ENCODE data around the gene ATP4A. TPM values are rescaled to one million over a fixed set of nuclear protein-coding genes. Genes with fewer than 3 reads are reported as not detected.

The ATP4A gene
- polyA plus RNA-seq, 1 donor from 2014 or later = not detected

DNA sequence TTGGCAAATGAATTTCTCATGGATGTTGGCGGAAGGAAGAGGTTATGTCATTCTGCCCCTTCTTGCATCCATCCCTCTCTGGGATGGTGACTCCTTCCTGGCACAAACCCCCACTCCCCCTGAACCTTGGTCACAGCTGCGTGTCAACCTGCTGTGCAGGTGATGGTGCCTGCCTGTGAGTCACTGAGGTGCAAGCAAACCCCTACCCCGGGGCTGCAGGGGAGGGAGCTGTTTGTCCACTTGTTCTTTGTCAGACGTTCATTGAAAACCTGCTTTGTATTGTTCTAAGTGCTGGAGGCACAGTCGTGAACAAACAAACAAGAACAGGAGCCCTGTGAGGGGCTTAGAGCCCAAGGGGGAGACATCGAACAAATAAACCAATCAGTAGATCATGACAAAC lies 32.2 kb downstream of the ATP4A start:
- no peaks in the 10 kb centered on the region for H3K36me3 ChIP-seq (ENCODE audit: insufficient read depth, low read length)
- H3K27ac ChIP-seq (ENCODE audit: low read length) = no peak overlapping the region
- TF ChIP-seq, protein P1, sequence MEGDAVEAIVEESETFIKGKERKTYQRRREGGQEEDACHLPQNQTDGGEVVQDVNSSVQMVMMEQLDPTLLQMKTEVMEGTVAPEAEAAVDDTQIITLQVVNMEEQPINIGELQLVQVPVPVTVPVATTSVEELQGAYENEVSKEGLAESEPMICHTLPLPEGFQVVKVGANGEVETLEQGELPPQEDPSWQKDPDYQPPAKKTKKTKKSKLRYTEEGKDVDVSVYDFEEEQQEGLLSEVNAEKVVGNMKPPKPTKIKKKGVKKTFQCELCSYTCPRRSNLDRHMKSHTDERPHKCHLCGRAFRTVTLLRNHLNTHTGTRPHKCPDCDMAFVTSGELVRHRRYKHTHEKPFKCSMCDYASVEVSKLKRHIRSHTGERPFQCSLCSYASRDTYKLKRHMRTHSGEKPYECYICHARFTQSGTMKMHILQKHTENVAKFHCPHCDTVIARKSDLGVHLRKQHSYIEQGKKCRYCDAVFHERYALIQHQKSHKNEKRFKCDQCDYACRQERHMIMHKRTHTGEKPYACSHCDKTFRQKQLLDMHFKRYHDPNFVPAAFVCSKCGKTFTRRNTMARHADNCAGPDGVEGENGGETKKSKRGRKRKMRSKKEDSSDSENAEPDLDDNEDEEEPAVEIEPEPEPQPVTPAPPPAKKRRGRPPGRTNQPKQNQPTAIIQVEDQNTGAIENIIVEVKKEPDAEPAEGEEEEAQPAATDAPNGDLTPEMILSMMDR (IDR thresholded peaks at IDR 0.05; ENCODE audit: poor library complexity, severe bottlenecking) = no peak
- TF ChIP-seq SMC3 (conservative IDR thresholded peaks at IDR 0.05; ENCODE audit: poor library complexity) = no peak
- no peaks in the 10 kb centered on the region for H4K20me1 ChIP-seq (ENCODE audit: insufficient read depth)
- H3K4me3 ChIP-seq (ENCODE audit: low read length) = no peak overlapping the region
- H3K27me3 ChIP-seq (ENCODE audit: insufficient read depth, low read depth, low read length) = no peaks in the 10 kb centered on the region
- no peaks in the 10 kb centered on the region for H3F3A ChIP-seq (ENCODE audit: insufficient read depth, low read length, poor library complexity, severe bottlenecking)
- H3K9ac ChIP-seq (ENCODE audit: low read length) = no peak overlapping the region
- no peak overlapping the region for H3K4me2 ChIP-seq (ENCODE audit: low read length)
- H3K9me3 ChIP-seq (ENCODE audit: low read length) = no peaks in the 10 kb centered on the region
- H2AFZ ChIP-seq (ENCODE audit: low read depth, low read length) = no peak overlapping the region
- no peaks in the 10 kb centered on the region for H3K9me2 ChIP-seq (ENCODE audit: insufficient read depth, low read length)
- H3K79me2 ChIP-seq (replicated peaks; ENCODE audit: insufficient read depth, low read length) = no peaks in the 10 kb centered on the region

DNA sequence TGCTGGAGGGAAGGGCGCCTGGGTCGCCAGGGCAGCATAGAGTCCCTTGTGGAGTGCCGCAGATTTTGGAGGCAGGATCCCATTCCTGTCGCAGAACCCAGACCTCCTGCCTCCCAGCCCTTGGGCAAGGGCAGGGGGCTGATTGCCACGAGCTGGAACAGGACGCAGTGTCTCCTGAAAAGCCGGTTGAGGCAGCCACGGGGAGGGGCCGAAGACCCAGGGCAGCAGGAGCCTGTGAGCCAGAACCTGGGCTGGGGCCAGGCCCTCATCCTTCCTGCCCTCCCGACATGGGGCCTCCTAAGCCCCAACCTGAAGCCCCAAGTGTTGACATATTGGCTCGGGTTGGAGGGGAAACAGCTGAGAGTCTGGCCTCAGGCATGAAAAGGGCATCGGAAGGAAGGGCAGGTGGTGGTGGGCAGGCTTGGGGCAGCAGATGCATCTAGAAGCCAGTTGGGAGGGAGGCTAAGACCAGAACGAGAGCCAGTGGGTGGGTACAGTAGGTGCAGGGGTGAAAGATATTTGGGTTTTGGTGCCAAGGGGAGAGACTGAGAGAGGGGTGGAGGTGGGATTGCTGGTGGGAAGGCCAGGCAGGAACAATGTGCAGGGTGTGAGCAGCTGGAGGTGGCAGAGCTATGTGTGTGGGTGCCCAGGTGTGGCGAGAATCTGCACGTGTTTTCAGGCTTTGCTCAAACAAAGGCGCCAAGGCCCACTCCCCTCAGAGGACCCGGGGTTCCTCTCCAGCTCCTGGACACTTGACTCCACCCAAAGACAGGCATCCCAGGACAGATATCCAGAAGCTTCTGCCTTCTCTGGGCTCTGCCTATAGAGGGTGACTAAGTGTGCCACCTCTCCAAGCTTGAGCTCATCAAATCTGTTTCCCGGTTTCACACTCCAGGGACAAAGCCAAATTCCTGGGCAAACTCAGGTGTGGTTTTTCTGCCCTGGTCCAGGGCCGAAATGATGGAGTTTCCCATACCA lies 33.9 kb downstream of the ATP4A start:
- no peaks in the 10 kb centered on the region for H3F3A ChIP-seq (ENCODE audit: insufficient read depth, low read length, poor library complexity, severe bottlenecking)
- TF ChIP-seq POLR2AphosphoS5 (IDR thresholded peaks at IDR 0.05) = no peak
- TF ChIP-seq, protein P2, sequence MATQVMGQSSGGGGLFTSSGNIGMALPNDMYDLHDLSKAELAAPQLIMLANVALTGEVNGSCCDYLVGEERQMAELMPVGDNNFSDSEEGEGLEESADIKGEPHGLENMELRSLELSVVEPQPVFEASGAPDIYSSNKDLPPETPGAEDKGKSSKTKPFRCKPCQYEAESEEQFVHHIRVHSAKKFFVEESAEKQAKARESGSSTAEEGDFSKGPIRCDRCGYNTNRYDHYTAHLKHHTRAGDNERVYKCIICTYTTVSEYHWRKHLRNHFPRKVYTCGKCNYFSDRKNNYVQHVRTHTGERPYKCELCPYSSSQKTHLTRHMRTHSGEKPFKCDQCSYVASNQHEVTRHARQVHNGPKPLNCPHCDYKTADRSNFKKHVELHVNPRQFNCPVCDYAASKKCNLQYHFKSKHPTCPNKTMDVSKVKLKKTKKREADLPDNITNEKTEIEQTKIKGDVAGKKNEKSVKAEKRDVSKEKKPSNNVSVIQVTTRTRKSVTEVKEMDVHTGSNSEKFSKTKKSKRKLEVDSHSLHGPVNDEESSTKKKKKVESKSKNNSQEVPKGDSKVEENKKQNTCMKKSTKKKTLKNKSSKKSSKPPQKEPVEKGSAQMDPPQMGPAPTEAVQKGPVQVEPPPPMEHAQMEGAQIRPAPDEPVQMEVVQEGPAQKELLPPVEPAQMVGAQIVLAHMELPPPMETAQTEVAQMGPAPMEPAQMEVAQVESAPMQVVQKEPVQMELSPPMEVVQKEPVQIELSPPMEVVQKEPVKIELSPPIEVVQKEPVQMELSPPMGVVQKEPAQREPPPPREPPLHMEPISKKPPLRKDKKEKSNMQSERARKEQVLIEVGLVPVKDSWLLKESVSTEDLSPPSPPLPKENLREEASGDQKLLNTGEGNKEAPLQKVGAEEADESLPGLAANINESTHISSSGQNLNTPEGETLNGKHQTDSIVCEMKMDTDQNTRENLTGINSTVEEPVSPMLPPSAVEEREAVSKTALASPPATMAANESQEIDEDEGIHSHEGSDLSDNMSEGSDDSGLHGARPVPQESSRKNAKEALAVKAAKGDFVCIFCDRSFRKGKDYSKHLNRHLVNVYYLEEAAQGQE (IDR thresholded peaks at IDR 0.05; ENCODE audit: borderline replicate concordance) = no peak
- TF ChIP-seq EP300 (conservative IDR thresholded peaks at IDR 0.05; ENCODE audit: poor library complexity, severe bottlenecking) = no peak
- no peak for TF ChIP-seq RAD21 (conservative IDR thresholded peaks at IDR 0.05)
- no peak for TF ChIP-seq MXI1 (conservative IDR thresholded peaks at IDR 0.05; ENCODE audit: poor library complexity, severe bottlenecking)
- no peak for TF ChIP-seq TAF1 (IDR thresholded peaks at IDR 0.05; ENCODE audit: low read depth)
- TF ChIP-seq, protein P1 (IDR thresholded peaks at IDR 0.05; ENCODE audit: poor library complexity, severe bottlenecking) = no peak
- TF ChIP-seq EZH2 (IDR thresholded peaks at IDR 0.05; ENCODE audit: borderline replicate concordance, insufficient read depth, low read length, poor library complexity, severe bottlenecking) = no peak
- no peak for TF ChIP-seq SMC3 (conservative IDR thresholded peaks at IDR 0.05; ENCODE audit: poor library complexity)
- H3K36me3 ChIP-seq (ENCODE audit: insufficient read depth, low read length) = no peaks in the 10 kb centered on the region
- H3K9me3 ChIP-seq (ENCODE audit: low read length) = no peaks in the 10 kb centered on the region
- no peaks in the 10 kb centered on the region for H3K79me2 ChIP-seq (replicated peaks; ENCODE audit: insufficient read depth, low read length)
- no peak overlapping the region for H3K27ac ChIP-seq (ENCODE audit: low read length)
- H3K4me3 ChIP-seq (ENCODE audit: low read length) = no peak overlapping the region
- no peak overlapping the region for H2AFZ ChIP-seq (ENCODE audit: low read depth, low read length)
- no peaks in the 10 kb centered on the region for H4K20me1 ChIP-seq (ENCODE audit: insufficient read depth)
- no peaks in the 10 kb centered on the region for H3K9me2 ChIP-seq (ENCODE audit: insufficient read depth, low read length)
- no peaks in the 10 kb centered on the region for H3K27me3 ChIP-seq (ENCODE audit: insufficient read depth, low read depth, low read length)
- H3K9ac ChIP-seq (ENCODE audit: low read length) = no peak overlapping the region
- no peak overlapping the region for H3K4me2 ChIP-seq (ENCODE audit: low read length)
